GM10248 (cell line): ENCODE data around the gene AP3B1.

Experiments used
- CTCF ChIA-PET: fragments of 300-600 bp; sonication (Branson Sonifier 250); formaldehyde crosslinking; extraction: SDS; loops from one replicate; lab custom pipeline; 2021; ENCODE audit warnings: antibody characterized with exemption; lab: Yijun Ruan, JAX
- POLR2A ChIA-PET: fragments of 350-650 bp; sonication (Branson Sonifier 250); formaldehyde crosslinking; extraction: SDS; loops from one replicate; lab custom pipeline; 2020; ENCODE audit warnings: antibody characterized with exemption; lab: Yijun Ruan, JAX
- DNase-seq: peaks from one replicate; pipeline ENCODE4 v3.0.0; 2012; ENCODE audit errors: extremely low spot score
- TF ChIP-seq, protein P1 (sequence below): IDR thresholded peaks from 2 replicates; pipeline ENCODE4 v1.5.1; 2012; ENCODE audit warnings: mild to moderate bottlenecking, low read depth; ENCODE audit errors: extremely low read depth, missing control alignments, control extremely low read depth

AP3B1 gene

DNA sequence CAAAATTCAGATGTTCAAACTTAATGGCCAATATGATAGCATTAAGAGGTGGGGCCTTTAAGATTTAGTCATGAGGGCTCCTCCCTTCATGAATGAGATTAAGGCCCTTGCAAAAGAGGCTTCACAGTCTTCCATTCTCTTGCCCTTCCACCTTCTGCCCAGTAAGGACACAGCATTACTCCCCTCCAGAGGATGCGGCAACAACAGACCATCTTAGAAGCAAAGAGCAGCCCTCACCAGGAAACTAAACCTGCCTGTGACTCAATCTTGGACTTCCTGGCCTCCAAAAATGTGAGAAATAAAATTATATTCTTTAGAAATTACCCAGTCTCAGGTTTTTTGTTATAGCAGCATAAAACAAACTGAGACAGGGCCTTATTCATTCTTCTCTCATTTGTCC, 8.2 kb downstream of the AP3B1 start:
- no peak for DNase-seq
- TF ChIP-seq, protein P1, sequence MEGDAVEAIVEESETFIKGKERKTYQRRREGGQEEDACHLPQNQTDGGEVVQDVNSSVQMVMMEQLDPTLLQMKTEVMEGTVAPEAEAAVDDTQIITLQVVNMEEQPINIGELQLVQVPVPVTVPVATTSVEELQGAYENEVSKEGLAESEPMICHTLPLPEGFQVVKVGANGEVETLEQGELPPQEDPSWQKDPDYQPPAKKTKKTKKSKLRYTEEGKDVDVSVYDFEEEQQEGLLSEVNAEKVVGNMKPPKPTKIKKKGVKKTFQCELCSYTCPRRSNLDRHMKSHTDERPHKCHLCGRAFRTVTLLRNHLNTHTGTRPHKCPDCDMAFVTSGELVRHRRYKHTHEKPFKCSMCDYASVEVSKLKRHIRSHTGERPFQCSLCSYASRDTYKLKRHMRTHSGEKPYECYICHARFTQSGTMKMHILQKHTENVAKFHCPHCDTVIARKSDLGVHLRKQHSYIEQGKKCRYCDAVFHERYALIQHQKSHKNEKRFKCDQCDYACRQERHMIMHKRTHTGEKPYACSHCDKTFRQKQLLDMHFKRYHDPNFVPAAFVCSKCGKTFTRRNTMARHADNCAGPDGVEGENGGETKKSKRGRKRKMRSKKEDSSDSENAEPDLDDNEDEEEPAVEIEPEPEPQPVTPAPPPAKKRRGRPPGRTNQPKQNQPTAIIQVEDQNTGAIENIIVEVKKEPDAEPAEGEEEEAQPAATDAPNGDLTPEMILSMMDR = no peak
- ChIA-PET CTCF (interaction anchor here (1.1 kb wide), 1 partner anchor 75 kb away, joined by 4 read pairs; the partner anchor contains the start of gene SCAMP1), POLR2A (no interaction called here)

DNA sequence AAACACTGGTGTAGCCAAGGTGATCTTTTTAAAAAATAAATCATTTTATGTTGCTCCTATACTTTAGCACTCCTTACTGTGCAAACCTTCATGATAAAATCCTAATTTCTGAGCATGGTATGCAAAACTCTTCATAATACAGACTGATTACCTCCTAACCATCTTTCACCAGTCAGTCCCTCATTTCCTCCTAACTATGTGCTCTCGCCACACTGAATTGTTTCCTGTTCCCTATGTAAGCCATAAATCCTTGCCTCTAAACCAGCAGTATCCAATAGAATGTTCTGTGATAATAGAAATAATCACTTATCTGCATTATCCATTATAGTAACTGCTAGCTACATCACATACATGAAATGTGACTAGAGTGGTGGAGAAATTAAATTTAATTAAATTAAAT, 10.7 kb downstream of the AP3B1 start:
- TF ChIP-seq, protein P1 = no peak
- CTCF ChIA-PET = interaction anchor here (0.7 to 1.5 kb wide), 5 partner anchors 11 to 18 kb away, joined by 3 to 4 read pairs (median 3); partner anchors contain the start of gene AP3B1
- POLR2A ChIA-PET = no interaction called here
- DNase-seq = no peak

DNA sequence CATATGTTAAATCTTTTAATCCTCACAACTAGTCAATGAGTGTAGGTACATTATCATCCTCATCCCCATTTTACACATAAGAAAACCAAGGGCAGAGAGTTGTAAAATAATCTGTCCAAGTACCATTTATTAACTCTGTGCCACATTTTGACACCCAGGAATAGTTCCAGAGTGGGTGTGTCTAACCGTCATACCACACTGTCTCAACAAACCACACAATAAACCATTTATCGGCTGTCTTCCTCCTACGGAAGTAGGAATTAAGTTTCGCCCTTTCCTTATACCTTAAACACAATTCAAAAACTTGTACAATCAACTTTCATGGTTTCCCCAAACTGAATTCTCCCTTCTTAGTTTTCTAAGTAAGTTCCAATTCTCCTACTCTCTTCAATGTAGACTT, 11.4 kb downstream of the AP3B1 start:
- ChIA-PET POLR2A (no interaction called here), CTCF (no interaction called here)
- TF ChIP-seq, protein P1 = no peak
- no peak for DNase-seq

- no peak for DNase-seq
- ChIA-PET POLR2A (no interaction called here), CTCF (interaction anchor here (1.8 to 2.5 kb wide), 2 partner anchors 9 to 12 kb away, joined by 4 to 10 read pairs; no protein-coding TSS in a partner anchor)
- TF ChIP-seq, protein P1 = no peak
Observed at GRCh38 chr5:78280261-78280660, 14.2 kb downstream of the AP3B1 start.

DNA sequence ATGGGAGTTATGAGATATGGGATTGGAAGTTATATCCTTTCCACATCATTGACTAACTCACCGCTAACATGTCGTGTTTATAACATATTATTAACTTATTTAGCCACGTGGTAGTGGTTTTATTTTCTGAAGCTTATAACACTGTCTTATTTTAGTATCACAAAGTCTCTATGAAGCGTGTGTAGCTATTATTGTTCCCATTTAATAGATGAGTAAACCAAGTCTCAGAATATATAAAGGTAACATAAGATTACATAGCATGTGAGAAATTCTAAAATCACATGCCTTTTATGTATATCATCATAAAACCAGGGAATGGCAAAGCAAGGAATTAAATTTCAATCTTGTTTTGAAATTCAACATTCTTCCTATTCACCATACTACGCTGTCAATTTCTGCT, 15.3 kb downstream of the AP3B1 start:
- DNase-seq = no peak
- ChIA-PET POLR2A (interaction anchor here (0.7 kb wide), 1 partner anchor 899 kb away, joined by 5 read pairs; no protein-coding TSS in a partner anchor), CTCF (interaction anchor here (1.0 to 2.5 kb wide), 3 partner anchors 8 to 787 kb away, joined by 3 to 10 read pairs (median 4); partner anchors contain the start of gene WDR41)
- TF ChIP-seq, protein P1 = no peak

GRCh38 chr5:78277715-78278114, 16.8 kb downstream of the AP3B1 start:
- no peak for DNase-seq
- ChIA-PET POLR2A (no interaction called here), CTCF (interaction anchor here (1.3 to 1.8 kb wide), 2 partner anchors 12 to 17 kb away, joined by 3 to 4 read pairs; partner anchors contain the start of gene AP3B1)
- TF ChIP-seq, protein P1 = no peak
